Measurements from ENCODE around the gene MEF2A.
"Not testable (repeated sequence)": the region's sequence is repeated elsewhere in the genome, so short reads cannot be mapped to it uniquely, and the experiment has no call there.

Gene MEF2A

DNA sequence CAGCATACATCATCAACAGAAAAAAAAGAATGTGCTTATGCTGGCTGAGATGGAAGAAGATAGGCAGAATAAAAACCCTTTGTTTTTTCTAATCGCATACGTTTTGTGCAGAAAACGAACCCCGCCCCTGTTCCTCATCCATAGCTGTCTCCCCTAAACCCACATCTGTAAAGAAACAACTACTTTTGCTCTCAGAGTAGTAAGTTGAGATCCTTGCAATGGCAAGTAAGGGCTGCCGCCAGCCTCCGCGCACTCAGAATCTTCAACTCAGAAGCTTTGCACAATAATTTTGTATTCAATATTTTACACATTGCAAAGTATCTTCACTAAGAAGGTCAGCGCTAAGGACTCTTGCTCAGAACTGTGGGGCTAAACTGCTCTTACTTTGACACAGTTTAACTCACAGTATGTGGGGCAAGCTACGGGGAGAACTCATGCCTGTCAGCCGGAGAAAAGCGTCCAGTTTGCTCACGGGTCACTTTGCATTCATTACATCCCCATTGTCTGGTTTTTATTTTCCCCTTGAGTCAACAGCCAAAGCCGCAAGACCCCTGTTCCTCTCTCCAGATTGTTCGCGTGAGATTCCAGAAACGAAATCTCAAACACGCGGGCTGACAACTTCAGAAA, 166.5 kb downstream of the MEF2A start:
- DNase-seq, result no peak

DNA sequence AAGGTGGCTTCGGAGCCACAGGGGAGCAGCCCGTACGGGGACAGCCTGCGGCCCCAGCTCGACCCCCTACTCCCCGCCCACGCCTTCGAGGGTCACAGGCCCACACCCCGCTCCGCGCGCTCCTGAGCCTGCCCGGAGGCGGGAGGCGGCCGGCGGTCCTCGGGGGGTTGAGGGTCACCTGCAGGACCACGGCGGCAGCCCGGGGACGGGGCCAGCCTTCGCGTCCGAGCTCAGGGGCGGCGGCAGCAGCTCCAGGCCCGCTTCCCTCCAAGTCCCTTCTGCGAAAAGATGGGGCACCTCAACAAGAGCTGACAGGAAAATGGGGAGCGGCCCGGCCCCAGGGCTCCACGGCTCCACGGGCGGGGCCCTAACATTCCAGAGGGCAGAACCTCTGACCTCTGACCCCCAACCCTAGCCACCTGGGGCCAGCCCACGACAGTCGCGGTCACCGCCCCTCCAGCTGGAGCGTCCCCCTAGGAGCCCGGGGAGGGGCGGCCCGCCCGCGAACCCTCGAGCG, 167.0 kb downstream of the MEF2A start:
- DNase-seq, result peak; percentile 6

DNA sequence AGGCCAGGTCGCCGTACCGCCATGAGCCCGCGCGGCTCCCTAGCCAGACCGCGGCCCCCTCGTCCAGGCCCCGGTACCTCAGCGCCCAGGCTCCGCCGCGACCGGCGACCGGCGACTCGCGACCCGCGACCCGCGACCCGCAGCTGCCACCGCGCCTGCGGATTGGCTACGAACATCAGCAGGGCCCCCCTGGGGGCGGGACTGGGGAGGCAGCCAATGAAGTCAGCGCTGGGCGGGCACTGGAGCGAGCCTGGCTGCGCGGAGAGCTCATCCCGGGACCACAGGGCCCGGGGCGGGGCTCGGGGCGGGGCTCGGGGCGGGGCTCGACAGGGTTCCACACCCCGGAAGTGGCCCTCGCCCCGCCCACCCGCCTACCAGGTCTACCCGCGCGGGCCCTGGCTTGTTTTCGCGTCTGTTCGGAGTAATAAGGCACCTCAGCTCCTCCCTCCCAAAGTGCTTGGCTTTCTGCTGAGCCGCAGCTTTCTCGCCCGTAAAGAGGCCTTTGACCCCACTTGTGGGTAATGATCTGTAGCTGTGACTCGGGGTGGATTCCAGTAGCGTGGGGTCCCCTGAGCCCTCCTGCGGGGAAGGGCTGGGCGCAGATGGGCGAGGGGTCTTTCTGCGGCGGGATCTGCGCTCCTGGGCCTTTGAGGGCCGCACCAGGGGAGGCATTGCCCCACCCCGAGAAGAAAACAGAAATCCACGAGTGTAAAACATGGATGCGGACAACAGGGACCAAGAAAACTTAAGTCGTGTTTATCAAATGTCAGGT, 167.7 kb downstream of the MEF2A start, which contains the start of gene LYSMD4:
TSS of gene LYSMD4 (minus strand) at position 170 of the 772 bp plus-strand sequence. CDS start 1,438 bp downstream, outside the sequence.
- DNase-seq, result peak; percentile 98

DNA sequence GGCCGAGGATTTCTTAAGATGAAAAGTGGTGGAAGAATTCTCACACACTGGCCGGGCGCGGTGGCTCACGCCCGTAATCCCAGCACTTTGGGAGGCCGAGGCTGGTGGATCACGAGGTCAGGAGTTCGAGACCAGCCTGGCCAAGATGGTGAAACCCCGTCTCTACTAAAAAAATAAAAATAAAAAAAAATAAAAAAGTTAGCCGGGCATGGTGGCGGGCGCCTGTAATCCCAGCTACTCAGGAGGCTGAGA, 168.2 kb downstream of the MEF2A start:
- not testable (repeated sequence) for DNase-seq

DNA sequence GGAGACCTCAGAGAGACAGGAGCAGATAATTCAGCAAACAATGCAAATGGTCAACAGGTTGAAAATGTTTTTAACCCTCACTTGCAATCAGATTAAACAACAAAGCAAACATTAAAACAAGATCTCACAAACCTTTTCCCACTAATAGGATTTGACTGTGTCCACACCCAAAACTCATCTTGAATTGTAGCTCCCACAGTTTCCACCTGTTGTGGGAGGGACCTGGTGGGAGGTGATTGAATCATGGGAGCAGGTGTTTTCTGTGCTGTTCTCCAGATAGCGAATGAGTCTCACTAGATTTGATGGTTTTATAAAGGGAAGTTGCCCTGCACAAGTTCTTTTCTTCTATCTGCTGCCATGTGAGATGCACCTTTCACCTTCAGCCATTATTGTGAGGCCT, 168.8 kb downstream of the MEF2A start:
- no peak for DNase-seq

DNA sequence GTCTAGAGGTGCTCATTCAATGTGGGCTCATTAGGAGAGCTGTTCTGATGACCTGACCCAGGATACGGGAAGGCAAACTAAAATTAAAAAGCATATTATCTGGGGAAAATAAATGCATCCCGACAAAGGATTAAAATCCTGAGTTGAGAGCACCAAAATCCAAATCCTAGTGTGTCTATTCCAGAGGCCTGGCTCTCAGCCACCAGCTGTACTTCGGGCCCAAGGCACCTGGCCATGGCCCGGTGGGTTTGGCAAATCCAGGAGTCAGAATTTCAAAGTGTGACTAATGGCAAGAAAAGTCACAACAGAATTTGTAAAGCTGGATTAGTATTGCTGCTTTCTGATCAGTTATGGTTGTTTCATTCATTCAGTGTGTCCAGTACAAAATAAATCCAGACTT, 170.1 kb downstream of the MEF2A start:
- DNase-seq, result no peak

DNA sequence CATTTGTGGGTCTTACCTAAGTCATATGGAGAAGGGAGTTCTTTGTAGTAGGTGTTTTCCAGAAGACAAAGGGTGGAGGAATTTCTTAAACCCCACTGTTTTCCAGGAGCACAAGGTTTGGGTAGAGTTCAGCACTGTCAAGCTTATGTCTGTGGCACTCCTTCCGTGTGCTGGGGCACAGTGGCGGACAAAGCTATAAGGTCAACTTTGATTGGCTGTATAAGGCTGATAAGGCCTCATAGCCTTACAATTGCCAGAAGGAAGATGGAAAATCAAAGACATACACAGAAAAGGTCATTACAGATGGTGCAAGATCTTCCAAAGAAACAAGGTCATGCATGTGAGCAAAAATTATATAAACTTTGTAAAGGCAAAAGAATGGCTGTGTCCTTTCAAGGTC, 170.9 kb downstream of the MEF2A start:
- no peak for DNase-seq

DNA sequence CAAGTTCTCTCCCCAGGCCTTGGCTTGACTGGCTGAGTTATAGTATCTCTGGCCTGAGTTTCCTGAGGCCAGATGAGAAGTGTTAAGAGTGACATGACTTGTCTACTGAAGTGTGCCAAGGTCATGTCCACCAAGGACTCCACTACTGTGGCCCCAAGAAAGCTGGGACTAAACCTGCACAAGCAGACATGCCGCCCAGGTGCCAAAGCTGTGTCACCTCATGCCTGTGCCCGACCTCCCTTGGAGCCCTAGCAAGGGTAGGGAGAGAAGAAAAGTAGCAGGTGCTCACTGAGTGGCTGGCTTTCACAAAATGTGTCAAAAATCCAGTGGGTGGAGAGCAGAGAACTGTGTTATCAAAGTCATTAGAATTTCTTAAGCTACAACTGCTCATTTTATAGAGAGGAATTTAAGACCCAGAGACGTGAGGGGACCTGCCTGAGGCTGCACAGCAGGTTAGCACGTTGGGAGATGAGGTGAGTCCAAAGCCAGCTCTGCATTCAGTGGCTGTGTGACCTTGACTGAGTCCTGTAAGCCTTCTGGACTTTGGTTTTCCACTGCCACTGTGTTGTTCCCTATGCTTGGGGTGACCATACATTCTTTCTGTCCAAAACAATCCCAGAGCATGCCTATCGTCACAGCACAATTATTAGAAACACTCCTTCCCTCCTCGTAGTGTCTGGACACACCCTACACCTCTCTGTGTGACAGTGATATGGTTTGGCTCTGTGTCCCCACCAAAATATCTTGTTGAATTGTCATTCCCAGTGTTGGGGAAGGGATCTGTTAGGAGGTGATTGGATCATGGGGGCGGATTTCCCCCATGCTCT, 172.4 kb downstream of the MEF2A start:
- no peak for DNase-seq

DNA sequence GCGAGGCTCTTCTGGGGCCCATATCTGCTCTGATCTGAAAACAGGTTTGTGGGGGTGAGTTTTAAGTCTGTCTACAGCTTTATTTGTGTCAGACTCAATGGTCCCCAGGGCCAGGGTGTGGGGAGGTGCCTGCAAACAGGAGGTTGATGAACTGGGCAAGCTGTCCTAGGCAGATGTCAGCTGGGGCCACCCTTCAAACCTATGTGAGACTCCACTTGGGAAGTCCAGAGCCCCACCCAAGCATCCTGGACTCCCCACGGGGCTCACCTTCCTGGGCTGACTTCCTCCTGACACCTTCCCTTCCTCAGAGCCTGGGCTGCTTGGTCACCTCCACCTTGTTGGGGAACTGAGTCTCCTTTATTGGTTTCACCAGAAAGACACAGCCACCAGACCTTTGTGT, 176.1 kb downstream of the MEF2A start:
- DNase-seq, result no peak

DNA sequence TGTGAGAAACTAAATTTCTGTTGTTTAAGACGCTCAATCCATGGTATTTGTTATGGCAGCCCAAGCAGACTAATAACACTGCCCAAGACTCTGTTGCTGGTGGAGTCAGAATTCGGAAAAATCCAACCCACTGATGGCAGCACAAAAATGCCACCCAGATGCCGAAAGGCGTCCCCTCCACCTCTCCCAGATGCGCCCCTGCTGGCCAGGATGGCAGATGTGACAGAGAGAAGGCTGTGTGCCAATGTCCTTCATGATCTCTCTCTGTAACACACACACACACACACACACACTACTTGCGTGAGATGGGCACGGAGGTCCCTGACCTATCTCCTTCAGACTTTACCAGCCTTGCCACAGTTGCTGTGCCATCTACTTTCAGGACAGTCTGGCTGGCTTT, 178.4 kb downstream of the MEF2A start:
- DNase-seq, result no peak

DNA sequence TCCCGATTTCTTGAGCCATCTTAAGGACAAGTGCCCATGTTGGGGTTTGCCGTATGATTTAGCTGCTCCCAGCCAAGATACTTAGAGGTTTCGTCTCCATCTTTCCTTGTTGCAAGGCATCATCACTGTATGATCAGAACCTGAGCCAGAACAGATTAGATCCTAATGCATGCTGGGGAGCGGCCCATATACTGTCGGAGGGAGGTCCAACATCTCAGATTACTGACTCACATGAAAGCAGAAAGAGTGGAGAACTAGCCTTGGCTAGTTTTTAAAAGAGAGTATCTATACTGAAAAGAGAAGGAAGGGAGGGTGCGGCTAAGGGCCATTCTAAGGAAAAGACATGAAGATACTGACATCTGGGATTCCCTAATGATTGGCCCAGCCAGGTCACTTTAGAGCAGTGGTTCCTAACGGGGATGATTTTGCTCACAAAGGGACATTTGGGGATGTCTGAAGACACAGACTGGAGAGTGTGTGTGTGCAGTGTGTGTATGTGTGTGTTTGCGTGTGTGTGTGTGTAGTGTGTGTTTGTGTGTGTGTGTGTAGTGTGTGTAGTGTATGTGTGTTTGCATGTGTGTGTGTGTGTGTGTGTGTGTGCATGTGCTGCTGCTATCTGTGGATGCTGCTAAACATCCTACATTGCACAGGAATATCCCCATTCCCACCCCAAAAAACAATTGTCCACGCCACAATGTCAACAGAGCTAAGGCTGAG, 179.7 kb downstream of the MEF2A start:
- DNase-seq, result no peak

DNA sequence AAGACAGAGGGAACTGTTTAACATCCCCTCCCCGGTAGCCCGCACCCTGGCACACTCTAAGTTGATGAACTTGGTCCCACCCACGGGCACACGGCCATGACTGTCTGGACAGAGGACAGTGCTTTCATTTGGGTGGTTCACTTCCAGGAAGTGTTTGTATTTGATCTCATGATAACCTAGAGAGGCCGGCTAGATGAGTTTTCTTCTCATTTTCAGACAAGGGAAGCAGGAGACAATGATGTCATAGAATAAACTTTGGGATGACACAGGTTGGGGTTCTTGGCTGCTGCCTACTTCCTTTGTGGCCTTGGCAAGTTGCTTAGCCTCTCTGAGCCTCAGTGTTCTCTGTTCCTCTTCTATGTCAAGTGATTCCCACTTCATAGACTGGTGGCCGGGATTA, 183.6 kb downstream of the MEF2A start:
- DNase-seq, result no peak

DNA sequence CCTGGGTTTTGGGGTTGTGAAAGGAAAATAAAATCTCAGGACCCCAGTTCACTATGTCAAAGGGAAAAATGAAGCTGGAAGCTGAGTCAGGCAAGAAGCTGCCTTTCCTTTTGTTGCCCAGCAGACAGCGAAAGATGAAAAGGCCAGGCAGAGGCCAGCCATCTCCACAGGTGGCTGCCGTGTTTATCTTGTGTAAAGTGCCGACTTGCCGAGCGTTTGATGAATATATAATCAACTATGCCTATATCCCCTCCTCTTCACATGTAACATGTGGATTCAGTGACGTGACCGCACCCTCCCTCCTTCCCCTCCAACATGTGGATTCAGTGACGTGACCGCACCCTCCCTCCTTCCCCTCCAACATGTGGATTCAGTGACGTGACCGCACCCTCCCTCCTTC, 184.5 kb downstream of the MEF2A start:
- not testable (repeated sequence) for DNase-seq

DNA sequence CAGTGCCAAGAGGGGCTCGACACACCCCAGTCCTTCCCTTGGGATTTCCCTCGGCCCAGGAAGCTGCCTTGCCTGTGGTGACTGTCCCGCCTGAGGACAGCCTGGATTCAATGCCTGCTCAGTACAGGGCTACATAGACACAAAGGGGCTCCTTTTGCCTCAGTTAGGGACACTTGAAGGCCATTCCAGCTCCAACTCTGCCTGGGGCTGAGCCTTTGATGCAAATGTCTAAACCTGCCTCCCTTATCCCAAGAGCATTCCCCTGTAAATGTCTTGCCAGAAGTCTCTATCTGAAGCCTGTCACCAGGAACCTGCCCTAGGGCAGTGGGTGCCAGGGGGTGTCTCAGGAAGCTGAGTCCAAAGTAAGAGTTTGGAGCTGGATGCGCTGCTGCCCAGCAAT, 186.8 kb downstream of the MEF2A start:
- DNase-seq, result no peak

DNA sequence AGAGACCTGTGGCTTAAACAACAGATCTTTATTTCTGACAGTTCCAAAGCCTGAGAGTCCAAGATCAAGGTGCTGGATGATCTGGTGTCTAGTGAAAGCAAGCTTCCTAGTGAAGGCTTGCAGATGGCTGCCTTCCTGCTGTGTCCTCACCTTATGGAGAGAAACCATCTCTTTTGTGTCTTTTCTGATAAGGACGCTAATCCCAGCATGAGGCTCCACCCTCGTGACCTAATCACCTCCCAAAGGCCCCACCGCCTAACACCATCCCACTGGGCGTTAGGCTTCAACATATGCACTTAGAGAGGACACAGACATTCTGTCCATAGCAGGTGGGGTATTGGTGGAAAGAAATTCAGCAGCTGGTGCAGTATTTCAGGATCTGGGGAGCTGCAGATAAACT, 187.3 kb downstream of the MEF2A start:
- no peak for DNase-seq

DNA sequence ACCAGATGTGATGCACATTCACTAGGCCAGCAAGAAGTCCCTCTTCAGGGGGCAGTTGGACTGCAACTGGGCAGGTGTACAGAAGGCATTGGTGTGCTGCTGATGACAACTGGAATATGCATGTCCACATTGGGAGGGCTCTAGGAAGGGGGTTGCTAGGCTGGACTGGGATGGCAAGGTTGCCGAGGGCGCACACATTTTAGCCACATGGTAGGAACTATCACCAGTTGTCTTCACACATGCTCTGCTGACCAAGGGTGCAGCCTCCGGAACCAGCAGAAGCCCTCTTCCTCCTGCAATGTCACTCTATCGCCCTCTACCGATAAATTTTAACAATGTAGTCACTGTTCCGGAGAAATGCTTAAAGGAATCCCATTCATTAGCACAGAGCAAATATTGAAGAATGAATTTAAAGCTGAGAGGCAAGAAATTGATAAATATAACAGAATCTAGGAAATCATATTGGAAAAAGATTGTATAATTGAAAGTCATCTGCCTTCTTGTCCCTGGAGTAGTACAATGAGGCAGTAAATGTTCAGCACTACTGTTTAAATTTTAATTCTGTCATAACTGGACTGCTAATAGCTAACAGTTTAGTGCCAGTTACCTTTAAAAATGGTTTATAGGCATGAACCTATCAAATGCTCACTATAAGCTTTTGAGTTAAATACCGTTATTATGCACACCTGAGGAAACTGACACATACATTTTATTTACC, 190.1 kb downstream of the MEF2A start:
- peak; percentile 19 for DNase-seq

DNA sequence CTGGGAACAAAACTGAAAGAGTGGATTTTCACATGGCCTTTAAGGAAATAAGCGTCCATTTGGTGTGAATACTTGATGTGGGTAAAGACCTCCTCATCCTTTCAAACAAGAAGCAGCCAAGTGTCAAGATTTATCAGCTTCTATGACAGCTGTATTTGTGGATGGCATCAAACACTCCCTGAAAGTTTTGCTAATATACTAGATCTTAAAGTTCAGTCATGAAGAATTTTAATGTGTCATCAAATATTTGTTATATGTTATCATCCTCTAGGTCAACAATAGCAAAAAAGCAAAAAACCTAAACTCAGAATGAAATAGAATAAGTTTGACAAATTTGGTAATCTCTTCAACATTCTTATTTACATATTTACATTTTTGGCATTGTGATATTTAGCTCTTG, 196.5 kb downstream of the MEF2A start:
- no peak for DNase-seq

DNA sequence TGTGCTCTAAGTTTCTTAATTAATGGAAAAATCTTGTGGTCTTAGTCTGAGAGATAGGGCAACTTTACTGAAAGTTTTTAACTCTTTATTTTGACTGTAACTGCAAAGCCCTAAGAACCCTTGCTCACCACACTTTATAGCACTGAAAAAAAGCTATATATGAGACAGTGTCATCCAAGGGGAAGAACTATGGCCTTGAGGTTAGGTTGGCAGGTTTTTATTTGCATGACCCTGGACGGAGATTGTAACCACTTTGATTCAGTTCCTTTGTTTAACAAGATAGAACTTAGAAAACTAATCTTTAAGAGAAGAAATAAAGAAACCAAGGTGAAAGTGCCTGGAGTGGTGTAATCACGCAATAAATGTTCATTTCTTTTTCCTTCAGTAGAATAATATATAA, 198.0 kb downstream of the MEF2A start:
- DNase-seq, result no peak

DNA sequence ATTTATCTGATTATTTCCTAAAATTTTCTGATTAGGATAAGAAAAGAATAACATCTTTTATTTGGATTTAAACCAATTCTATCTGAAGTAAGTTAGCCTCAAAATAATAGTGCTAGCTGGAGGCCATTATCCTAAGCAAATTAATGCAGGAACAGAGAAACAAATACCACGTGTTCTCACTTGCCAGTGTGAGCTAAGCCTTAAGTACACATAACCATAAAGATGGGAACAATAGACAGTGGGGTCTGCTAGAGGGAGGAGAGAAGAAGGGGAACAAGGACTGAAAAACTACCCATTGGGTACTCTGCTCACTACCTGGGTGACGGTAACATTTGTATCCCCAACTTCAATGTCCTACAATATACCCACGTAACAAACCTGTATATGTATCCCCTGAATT, 198.7 kb downstream of the MEF2A start:
- DNase-seq, result no peak
